ENCODE measurements around the gene RSU1.

DNA sequence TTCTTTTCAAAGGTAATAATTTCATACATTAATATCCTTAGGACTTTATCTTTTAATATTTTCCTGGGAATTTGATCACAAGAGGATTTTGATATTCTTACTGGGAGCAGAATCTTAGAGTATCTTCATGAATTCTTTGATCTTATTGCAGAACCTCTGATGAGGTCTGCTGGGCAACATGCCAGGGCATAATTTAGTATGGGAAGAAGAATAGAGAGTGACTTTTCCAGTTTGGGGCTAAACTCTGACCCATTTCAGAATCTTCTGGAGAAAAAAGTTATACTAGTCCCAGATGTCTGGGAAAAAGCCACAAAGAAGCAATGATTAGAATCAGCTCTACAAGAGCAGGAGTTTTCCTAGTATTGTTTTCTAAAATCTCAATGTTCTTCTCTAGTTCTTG lies 28.0 kb upstream of the RSU1 start:
- TF ChIP-seq CTCF (IDR thresholded peaks at IDR 0.05; ENCODE audit: low read length) (no peak), EZH2 (IDR thresholded peaks at IDR 0.05; ENCODE audit: borderline replicate concordance, low read length) (no peak)

Measured in OCI-LY1 (cell line).